ENCODE data around the gene CEP68. TPM values are rescaled to one million over a fixed set of nuclear protein-coding genes. Genes with fewer than 3 reads are reported as not detected.

Gene CEP68
- total RNA-seq, 1 donor from 2014 or later = 38.3 TPM

- Mint-ChIP-seq H3K4me3 (ENCODE audit: unreplicated experiment) (no peak overlapping the region), H3K27me3 (ENCODE audit: unreplicated experiment) (no peaks in the 10 kb centered on the region), H3K36me3 (ENCODE audit: unreplicated experiment) (peaks cover 7% of the 10 kb centered on the region), H3K4me1 (ENCODE audit: low read depth, unreplicated experiment) (peaks cover 11% of the 10 kb centered on the region), H3K27ac (ENCODE audit: unreplicated experiment) (no peak overlapping the region), H3K9me3 (ENCODE audit: unreplicated experiment) (no peaks in the 10 kb centered on the region)
- TF ChIP-seq CTCF (IDR thresholded peaks at IDR 0.05; ENCODE audit: partially characterized antibody, unreplicated experiment) = no peak
- no peak for DNase-seq
Measured at GRCh38 chr2:65020943-65021528, 35.2 kb upstream of the CEP68 start.

GRCh38 chr2:65021709-65022108 is 34.5 kb upstream of the CEP68 start:
- peaks cover 7% of the 10 kb centered on the region for H3K36me3 Mint-ChIP-seq (ENCODE audit: unreplicated experiment)
- H3K27ac Mint-ChIP-seq (ENCODE audit: unreplicated experiment) = no peak overlapping the region
- H3K27me3 Mint-ChIP-seq (ENCODE audit: unreplicated experiment) = no peaks in the 10 kb centered on the region
- no peak for DNase-seq
- peaks cover 10% of the 10 kb centered on the region for H3K4me1 Mint-ChIP-seq (ENCODE audit: low read depth, unreplicated experiment)
- H3K9me3 Mint-ChIP-seq (ENCODE audit: unreplicated experiment) = peaks cover 2% of the 10 kb centered on the region
- TF ChIP-seq CTCF (IDR thresholded peaks at IDR 0.05; ENCODE audit: partially characterized antibody, unreplicated experiment) = no peak
- H3K4me3 Mint-ChIP-seq (ENCODE audit: unreplicated experiment) = no peak overlapping the region

GRCh38 chr2:65022189-65022588 is 34.0 kb upstream of the CEP68 start:
- Mint-ChIP-seq H3K27ac (ENCODE audit: unreplicated experiment) (no peak overlapping the region), H3K4me1 (ENCODE audit: low read depth, unreplicated experiment) (peaks cover 7% of the 10 kb centered on the region), H3K4me3 (ENCODE audit: unreplicated experiment) (no peak overlapping the region), H3K27me3 (ENCODE audit: unreplicated experiment) (no peaks in the 10 kb centered on the region), H3K9me3 (ENCODE audit: unreplicated experiment) (peaks cover 2% of the 10 kb centered on the region), H3K36me3 (ENCODE audit: unreplicated experiment) (peaks cover 7% of the 10 kb centered on the region)
- DNase-seq = no peak
- no peak for TF ChIP-seq CTCF (IDR thresholded peaks at IDR 0.05; ENCODE audit: partially characterized antibody, unreplicated experiment)

GRCh38 chr2:65023742-65024141 is 32.5 kb upstream of the CEP68 start:
- Mint-ChIP-seq H3K27me3 (ENCODE audit: unreplicated experiment) (no peaks in the 10 kb centered on the region), H3K36me3 (ENCODE audit: unreplicated experiment) (peaks cover 7% of the 10 kb centered on the region), H3K4me3 (ENCODE audit: unreplicated experiment) (no peak overlapping the region), H3K27ac (ENCODE audit: unreplicated experiment) (no peak overlapping the region), H3K4me1 (ENCODE audit: low read depth, unreplicated experiment) (peaks cover 4% of the 10 kb centered on the region), H3K9me3 (ENCODE audit: unreplicated experiment) (peaks cover 2% of the 10 kb centered on the region)
- TF ChIP-seq CTCF (IDR thresholded peaks at IDR 0.05; ENCODE audit: partially characterized antibody, unreplicated experiment) = no peak
- DNase-seq = no peak

GRCh38 chr2:65024149-65024829 is 31.9 kb upstream of the CEP68 start:
- DNase-seq = no peak
- Mint-ChIP-seq H3K9me3 (ENCODE audit: unreplicated experiment) (peaks cover 2% of the 10 kb centered on the region), H3K27ac (ENCODE audit: unreplicated experiment) (no peak overlapping the region), H3K4me3 (ENCODE audit: unreplicated experiment) (no peak overlapping the region), H3K36me3 (ENCODE audit: unreplicated experiment) (peaks cover 2% of the 10 kb centered on the region), H3K27me3 (ENCODE audit: unreplicated experiment) (no peaks in the 10 kb centered on the region), H3K4me1 (ENCODE audit: low read depth, unreplicated experiment) (peaks cover 2% of the 10 kb centered on the region)
- no peak for TF ChIP-seq CTCF (IDR thresholded peaks at IDR 0.05; ENCODE audit: partially characterized antibody, unreplicated experiment)

All from glutamatergic neuron (in vitro differentiated cells).